ENCODE results near the gene STX18.

GRCh38 chr4:4514786-4515185, 27.1 kb downstream of the STX18 start:
- no peak for TF ChIP-seq CTCF (IDR thresholded peaks at IDR 0.05; ENCODE audit: low read length)
- TF ChIP-seq EZH2phosphoT487 (IDR thresholded peaks at IDR 0.05; ENCODE audit: low read length), result no peak
- TF ChIP-seq EZH2 (optimal IDR thresholded peaks at IDR 0.05; ENCODE audit: low read depth, low read length), result no peak
